HG03460 (cell line): ENCODE results near the gene ATP11A.

Experiments used
- ATAC-seq: cut with Tn5 transposase; IDR thresholded peaks from one replicate; pipeline ENCODE4 v1.9.1; 2021; ENCODE audit not compliant: unreplicated experiment

The ATP11A gene

GRCh38 chr13:112917056-112917664 is 227.3 kb downstream of the ATP11A start:
- ATAC-seq = no peak

GRCh38 chr13:112917737-112918136 is 227.9 kb downstream of the ATP11A start:
- ATAC-seq = no peak

- no peak for ATAC-seq
These were observed 228.4 kb downstream of the ATP11A start for GRCh38 chr13:112918266-112918665.

GRCh38 chr13:112918746-112919145 is 228.9 kb downstream of the ATP11A start:
- no peak for ATAC-seq

- no peak for ATAC-seq
These were observed 234.1 kb downstream of the ATP11A start for GRCh38 chr13:112923962-112924361.

- no peak for ATAC-seq
These were observed 234.5 kb downstream of the ATP11A start for GRCh38 chr13:112924365-112924764.

- ATAC-seq = no peak
These were observed 236.2 kb downstream of the ATP11A start for GRCh38 chr13:112926003-112926402.

- no peak for ATAC-seq
These were observed 237.2 kb downstream of the ATP11A start for GRCh38 chr13:112926993-112927392.

GRCh38 chr13:112928020-112928971 is 238.5 kb downstream of the ATP11A start:
- ATAC-seq = no peak

- no peak for ATAC-seq
These were observed 239.3 kb downstream of the ATP11A start for GRCh38 chr13:112928972-112929782.

- no peak for ATAC-seq
These were observed 239.9 kb downstream of the ATP11A start for GRCh38 chr13:112929783-112930055.

- ATAC-seq = no peak
These were observed 240.4 kb downstream of the ATP11A start for GRCh38 chr13:112930192-112930591.

- ATAC-seq = no peak
These were observed 241.4 kb downstream of the ATP11A start for GRCh38 chr13:112931028-112931934.

- ATAC-seq = no peak
These were observed 243.1 kb downstream of the ATP11A start for GRCh38 chr13:112932971-112933370.

- ATAC-seq = no peak
These were observed 243.8 kb downstream of the ATP11A start for GRCh38 chr13:112933649-112934048.

- no peak for ATAC-seq
These were observed 244.2 kb downstream of the ATP11A start for GRCh38 chr13:112934078-112934477.
